Testis (tissue), 3 donors: ENCODE results near the gene ANXA4. TPM values are rescaled to one million over a fixed set of nuclear protein-coding genes. Genes with fewer than 3 reads are reported as not detected.

Experiments
- DNase-seq: peaks from one replicate; pipeline ENCODE4 v3.0.0-alpha.2; 2019
- H3K27ac ChIP-seq, 2 donors: fragments of 200-600 bp; sonication (generic); one replicate each; pipeline ENCODE4 v1.5.1; 2019
- H3K27me3 ChIP-seq: fragments of 200-600 bp; sonication (generic); one replicate; pipeline ENCODE4 v1.5.1; 2019
- H3K36me3 ChIP-seq: fragments of 200-600 bp; sonication (generic); one replicate; pipeline ENCODE4 v1.5.1; 2017; ENCODE audit warnings: low read depth; ENCODE audit errors: missing control alignments
- H3K4me1 ChIP-seq: fragments of 200-600 bp; sonication (generic); one replicate; pipeline ENCODE4 v1.5.1; 2019
- H3K4me3 ChIP-seq, 2 donors: fragments of 200-600 bp; sonication (generic); one replicate each; pipeline ENCODE4 v1.5.1; 2017 to 2019
- H3K9me3 ChIP-seq: fragments of 200-600 bp; sonication (generic); one replicate; pipeline ENCODE4 v1.5.1; 2017
- POLR2A ChIP-seq: fragments of 450-650 bp; IDR thresholded peaks from one replicate; pipeline ENCODE4 v1.6.1; 2017; ENCODE audit warnings: antibody characterized with exemption, mild to moderate bottlenecking, moderate library complexity
- WGBS, 2 donors: methylation state at CpG; one replicate each; pipeline ENCODE4 v1.1.5; 2018; 5-methylcytosine and 5-hydroxymethylcytosine counted together
- intact Hi-C: fragments of 100-400 bp; cut with DNase I; formaldehyde crosslinking; loops from one replicate; pipeline ENCODE4 v1.15.1; 2023; ENCODE audit warnings: low total_unique reads
- polyA plus RNA-seq: library from polyadenylated mRNA; stranded (reverse); fragments of 350-450 nt; fragmentation: Illumina TruSeq; extraction: RNeasy Lipid Tissue Mini Kit (QIAGEN cat#74804); gene quantifications from one replicate; pipeline ENCODE4 v1.2.3, GENCODE V29; 2014; ENCODE audit warnings: low read depth, low replicate concordance; ENCODE audit not compliant: insufficient read depth
- total RNA-seq, 2 donors: library from RNA; depleted of rRNA; stranded (reverse); fragments of >200 nt; gene quantifications; one replicate each; pipeline ENCODE4 v1.2.3, GENCODE V29; 2016
- TF ChIP-seq, protein P1 (sequence below), 3 experiments: fragments of 450-650 bp in 2 of 3; fragments of 200-600 bp in 1 of 3; sonication (generic) in 1 of 3; IDR thresholded peaks; one replicate each; pipeline ENCODE4 v1.5.1; 2016 to 2019; ENCODE audit warnings: antibody characterized with exemption in 3 of 3, mild to moderate bottlenecking in 2 of 3, moderate library complexity in 1 of 3

ANXA4 gene
- total and polyA plus RNA-seq, 3 donors from 2014 or later = 27.1 to 71.2 (median 30.2) TPM

DNA sequence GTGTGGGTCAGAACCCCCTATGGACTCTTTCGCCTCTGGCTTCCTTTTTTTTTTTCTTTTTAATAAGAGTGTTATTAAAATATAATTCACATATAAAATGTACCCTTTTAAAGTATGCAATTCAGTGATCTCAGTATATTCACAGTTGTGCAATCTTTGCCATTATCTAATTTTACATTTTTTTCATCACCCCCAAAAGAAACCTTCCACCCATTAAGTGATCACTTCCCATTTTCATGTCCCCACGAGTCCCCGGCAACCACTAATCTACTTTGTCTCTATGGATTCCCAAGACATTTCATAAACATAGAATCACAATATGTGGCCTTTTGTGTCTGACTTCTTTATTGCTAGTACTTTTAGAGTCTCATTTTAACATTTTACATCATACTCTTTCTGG, 38.7 kb upstream of the ANXA4 start:
- Histone ChIP-seq H3K36me3 (no peaks in the 10 kb centered on the region), H3K27ac (no peak overlapping the region), H3K27me3 (no peaks in the 10 kb centered on the region), H3K9me3 (no peaks in the 10 kb centered on the region), H3K4me1 (no peaks in the 10 kb centered on the region), H3K4me3 (no peak overlapping the region)
- intact Hi-C loops = no loop called here
- TF ChIP-seq POLR2A = no peak
- TF ChIP-seq, protein P1, sequence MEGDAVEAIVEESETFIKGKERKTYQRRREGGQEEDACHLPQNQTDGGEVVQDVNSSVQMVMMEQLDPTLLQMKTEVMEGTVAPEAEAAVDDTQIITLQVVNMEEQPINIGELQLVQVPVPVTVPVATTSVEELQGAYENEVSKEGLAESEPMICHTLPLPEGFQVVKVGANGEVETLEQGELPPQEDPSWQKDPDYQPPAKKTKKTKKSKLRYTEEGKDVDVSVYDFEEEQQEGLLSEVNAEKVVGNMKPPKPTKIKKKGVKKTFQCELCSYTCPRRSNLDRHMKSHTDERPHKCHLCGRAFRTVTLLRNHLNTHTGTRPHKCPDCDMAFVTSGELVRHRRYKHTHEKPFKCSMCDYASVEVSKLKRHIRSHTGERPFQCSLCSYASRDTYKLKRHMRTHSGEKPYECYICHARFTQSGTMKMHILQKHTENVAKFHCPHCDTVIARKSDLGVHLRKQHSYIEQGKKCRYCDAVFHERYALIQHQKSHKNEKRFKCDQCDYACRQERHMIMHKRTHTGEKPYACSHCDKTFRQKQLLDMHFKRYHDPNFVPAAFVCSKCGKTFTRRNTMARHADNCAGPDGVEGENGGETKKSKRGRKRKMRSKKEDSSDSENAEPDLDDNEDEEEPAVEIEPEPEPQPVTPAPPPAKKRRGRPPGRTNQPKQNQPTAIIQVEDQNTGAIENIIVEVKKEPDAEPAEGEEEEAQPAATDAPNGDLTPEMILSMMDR (IDR thresholded peaks at IDR 0.05) = no peak
- 90 to 98% methylated on average over 3 of the region's 3 CpGs for WGBS, 2 donors
- DNase-seq = no peak

DNA sequence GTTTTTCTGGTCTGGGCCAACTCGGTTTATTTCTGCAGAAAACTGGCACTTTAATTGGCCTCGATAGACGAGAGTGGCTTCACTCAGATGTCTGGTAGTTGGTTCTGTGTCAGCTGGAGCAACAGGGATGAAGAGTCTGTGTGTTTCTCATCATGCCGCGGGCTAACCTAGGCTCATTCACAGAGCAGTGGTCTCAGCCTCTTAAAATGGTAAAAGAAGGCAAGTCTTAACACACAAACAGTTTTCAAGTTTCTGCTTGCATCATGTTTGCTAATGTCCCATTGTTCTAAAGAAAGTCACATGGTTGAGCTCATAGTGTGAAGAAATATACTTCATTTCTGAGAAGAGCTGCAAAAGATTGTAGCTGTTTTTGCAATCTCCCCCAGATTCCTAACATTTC, 37.5 kb upstream of the ANXA4 start:
- intact Hi-C loops = no loop called here
- 80 to 81% methylated on average over 5 of the region's 5 CpGs for WGBS, 2 donors
- Histone ChIP-seq H3K27ac (no peak overlapping the region), H3K27me3 (no peaks in the 10 kb centered on the region), H3K9me3 (no peaks in the 10 kb centered on the region), H3K4me1 (no peaks in the 10 kb centered on the region), H3K36me3 (no peaks in the 10 kb centered on the region), H3K4me3 (no peak overlapping the region)
- no peak for TF ChIP-seq POLR2A
- TF ChIP-seq, protein P1 (IDR thresholded peaks at IDR 0.05) = no peak
- DNase-seq = no peak

DNA sequence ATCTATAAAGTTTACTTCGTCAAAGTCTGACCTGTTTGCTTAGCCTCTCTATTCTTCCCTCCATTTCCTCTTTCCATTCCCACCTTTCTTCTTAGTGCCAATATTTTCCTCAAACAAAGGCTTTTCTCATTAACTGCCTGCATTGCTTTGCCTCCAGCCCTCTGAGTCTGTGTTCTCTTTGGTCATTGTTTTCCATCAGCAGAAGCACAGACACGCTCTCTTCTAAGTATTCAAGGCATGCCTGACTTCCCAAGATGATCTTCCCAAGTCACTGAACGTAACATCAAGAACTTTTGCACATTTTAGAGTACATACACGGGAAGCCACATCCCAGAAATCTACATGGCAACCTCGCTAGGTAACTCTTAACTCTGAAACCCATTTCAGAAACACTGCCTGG, 32.6 kb upstream of the ANXA4 start:
- TF ChIP-seq, protein P1 (IDR thresholded peaks at IDR 0.05) = no peak
- TF ChIP-seq POLR2A = no peak
- 77 to 87% methylated on average over 5 of the region's 5 CpGs for WGBS, 2 donors
- no peaks in the 10 kb centered on the region for H3K4me1 ChIP-seq
- H3K27ac ChIP-seq = no peak overlapping the region
- no peak for DNase-seq
- no peaks in the 10 kb centered on the region for H3K27me3 ChIP-seq
- no peak overlapping the region for H3K4me3 ChIP-seq
- intact Hi-C loops = no loop called here
- H3K9me3 ChIP-seq = no peaks in the 10 kb centered on the region
- no peaks in the 10 kb centered on the region for H3K36me3 ChIP-seq

DNA sequence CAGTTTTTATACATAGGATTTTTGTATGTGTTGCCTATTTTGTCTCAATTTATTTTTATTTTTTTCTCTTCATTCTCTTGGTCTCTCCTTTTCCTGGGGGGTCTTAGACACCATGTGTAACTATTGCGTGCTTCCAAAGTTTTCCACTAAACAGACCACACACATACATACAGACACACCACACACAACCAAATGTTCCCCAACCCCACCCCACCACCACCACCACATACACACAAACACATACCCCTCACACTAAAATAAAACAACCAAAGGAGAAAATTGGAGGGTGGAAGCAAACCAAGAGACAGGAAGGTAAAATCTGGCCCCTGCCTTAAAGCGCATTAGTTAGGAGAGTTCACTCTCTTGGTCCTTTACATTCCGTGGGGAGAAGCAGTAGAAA, 30.0 kb upstream of the ANXA4 start:
- Histone ChIP-seq H3K27ac (no peak overlapping the region), H3K27me3 (no peaks in the 10 kb centered on the region), H3K36me3 (no peaks in the 10 kb centered on the region), H3K4me3 (no peak overlapping the region), H3K9me3 (no peaks in the 10 kb centered on the region), H3K4me1 (no peaks in the 10 kb centered on the region)
- DNase-seq = no peak
- intact Hi-C loops = loop anchor here (10.0 kb wide), 1 partner anchor 147 kb away; no protein-coding TSS in a partner anchor
- TF ChIP-seq, protein P1 (IDR thresholded peaks at IDR 0.05) = no peak
- TF ChIP-seq POLR2A = no peak
- 90 to 96% methylated on average over 3 of the region's 3 CpGs for WGBS, 2 donors

DNA sequence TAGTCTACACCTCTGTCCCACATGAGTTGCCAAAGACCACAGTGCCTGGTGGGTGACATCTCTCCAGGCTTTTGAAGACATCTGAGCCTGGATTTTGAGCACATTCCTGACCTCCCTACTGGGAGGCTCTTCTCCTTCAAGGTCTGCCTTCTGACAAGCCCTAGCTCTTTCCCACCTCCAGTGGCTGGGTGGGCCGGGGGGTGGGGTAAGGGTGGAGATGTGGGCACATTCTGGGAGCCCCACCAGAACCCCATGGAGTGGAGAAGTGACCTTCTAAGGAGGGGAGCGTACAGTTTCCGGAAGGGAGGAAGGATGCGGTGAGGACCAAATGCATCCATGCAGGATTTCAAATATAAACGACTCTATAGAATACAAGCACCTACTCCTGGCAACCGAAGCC, 27.9 kb upstream of the ANXA4 start:
- no peaks in the 10 kb centered on the region for H3K4me1 ChIP-seq
- WGBS, 2 donors = 84 to 93% methylated on average over 6 of the region's 6 CpGs
- no peaks in the 10 kb centered on the region for H3K9me3 ChIP-seq
- H3K36me3 ChIP-seq = no peaks in the 10 kb centered on the region
- DNase-seq = no peak
- no peak overlapping the region for H3K4me3 ChIP-seq
- no peaks in the 10 kb centered on the region for H3K27me3 ChIP-seq
- TF ChIP-seq, protein P1 (IDR thresholded peaks at IDR 0.05) = no peak
- TF ChIP-seq POLR2A = no peak
- H3K27ac ChIP-seq = no peak overlapping the region
- intact Hi-C loops = loop anchor here (10.0 kb wide), 1 partner anchor 149 kb away; no protein-coding TSS in a partner anchor
